ENCODE measurements around the gene KCNJ3.
"Not testable (repeated sequence)": the region's sequence is repeated elsewhere in the genome, so short reads cannot be mapped to it uniquely, and the experiment has no call there.

Gene KCNJ3

DNA sequence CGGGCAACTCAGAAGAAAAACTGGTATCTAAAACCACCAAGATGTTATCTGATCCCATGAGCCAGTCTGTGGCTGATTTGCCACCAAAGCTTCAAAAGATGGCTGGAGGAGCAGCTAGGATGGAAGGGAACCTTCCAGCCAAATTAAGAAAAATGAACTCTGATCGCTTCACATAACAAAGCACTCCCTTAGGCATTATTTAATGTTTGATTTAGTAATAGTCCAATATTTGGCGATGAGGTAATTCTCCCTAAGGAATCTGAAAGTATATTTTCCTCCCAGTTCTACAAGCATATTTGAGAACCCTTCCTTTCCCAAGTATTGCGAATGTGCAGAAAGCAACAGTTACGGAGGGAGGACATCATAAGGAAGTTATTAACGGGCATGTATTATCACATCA lies 156.6 kb downstream of the KCNJ3 start:
- H3K4me3 ChIP-seq (ENCODE audit: severe bottlenecking) = no peak overlapping the region
- H3K27me3 ChIP-seq (ENCODE audit: insufficient read depth, poor library complexity, severe bottlenecking) = no peaks in the 10 kb centered on the region
- no peaks in the 10 kb centered on the region for H3K36me3 ChIP-seq (ENCODE audit: low read depth)
- TF ChIP-seq, protein P1, sequence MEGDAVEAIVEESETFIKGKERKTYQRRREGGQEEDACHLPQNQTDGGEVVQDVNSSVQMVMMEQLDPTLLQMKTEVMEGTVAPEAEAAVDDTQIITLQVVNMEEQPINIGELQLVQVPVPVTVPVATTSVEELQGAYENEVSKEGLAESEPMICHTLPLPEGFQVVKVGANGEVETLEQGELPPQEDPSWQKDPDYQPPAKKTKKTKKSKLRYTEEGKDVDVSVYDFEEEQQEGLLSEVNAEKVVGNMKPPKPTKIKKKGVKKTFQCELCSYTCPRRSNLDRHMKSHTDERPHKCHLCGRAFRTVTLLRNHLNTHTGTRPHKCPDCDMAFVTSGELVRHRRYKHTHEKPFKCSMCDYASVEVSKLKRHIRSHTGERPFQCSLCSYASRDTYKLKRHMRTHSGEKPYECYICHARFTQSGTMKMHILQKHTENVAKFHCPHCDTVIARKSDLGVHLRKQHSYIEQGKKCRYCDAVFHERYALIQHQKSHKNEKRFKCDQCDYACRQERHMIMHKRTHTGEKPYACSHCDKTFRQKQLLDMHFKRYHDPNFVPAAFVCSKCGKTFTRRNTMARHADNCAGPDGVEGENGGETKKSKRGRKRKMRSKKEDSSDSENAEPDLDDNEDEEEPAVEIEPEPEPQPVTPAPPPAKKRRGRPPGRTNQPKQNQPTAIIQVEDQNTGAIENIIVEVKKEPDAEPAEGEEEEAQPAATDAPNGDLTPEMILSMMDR (IDR thresholded peaks at IDR 0.05; ENCODE audit: poor library complexity, severe bottlenecking) = no peak
- H3K4me1 ChIP-seq (ENCODE audit: insufficient read depth, poor library complexity, severe bottlenecking) = no peaks in the 10 kb centered on the region
- H3K27ac ChIP-seq (ENCODE audit: poor library complexity, severe bottlenecking) = no peak overlapping the region
- ATAC-seq (ENCODE audit: low read depth) (no peak), DNase-seq (ENCODE audit: low spot score) (no peak)
- no peaks in the 10 kb centered on the region for H3K9me3 ChIP-seq (ENCODE audit: severe bottlenecking)

DNA sequence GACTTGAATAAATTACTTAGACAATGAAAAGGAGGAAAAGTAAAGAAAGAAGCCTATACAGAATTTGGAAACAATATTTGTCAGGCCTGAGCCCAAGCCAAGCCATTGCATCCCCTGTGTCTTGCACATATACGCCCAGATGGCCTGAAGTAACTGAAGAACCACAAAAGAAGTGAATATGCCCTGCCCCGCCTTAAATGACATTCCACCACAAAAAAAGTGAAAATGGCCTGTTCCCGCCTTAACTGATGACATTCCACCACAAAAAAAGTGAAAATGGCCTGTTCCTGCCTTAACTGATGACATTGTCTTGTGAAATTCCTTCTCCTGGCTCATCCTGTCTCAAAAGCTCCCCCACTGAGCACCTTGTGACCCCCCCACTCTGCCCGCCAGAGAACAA lies 168.7 kb downstream of the KCNJ3 start:
- not testable (repeated sequence) for H3K4me3 ChIP-seq (ENCODE audit: severe bottlenecking); H3K27ac ChIP-seq (ENCODE audit: poor library complexity, severe bottlenecking); H3K4me1 ChIP-seq (ENCODE audit: insufficient read depth, poor library complexity, severe bottlenecking); H3K9me3 ChIP-seq (ENCODE audit: severe bottlenecking); H3K36me3 ChIP-seq (ENCODE audit: low read depth); H3K27me3 ChIP-seq (ENCODE audit: insufficient read depth, poor library complexity, severe bottlenecking); ATAC-seq (ENCODE audit: low read depth); DNase-seq (ENCODE audit: low spot score)

DNA sequence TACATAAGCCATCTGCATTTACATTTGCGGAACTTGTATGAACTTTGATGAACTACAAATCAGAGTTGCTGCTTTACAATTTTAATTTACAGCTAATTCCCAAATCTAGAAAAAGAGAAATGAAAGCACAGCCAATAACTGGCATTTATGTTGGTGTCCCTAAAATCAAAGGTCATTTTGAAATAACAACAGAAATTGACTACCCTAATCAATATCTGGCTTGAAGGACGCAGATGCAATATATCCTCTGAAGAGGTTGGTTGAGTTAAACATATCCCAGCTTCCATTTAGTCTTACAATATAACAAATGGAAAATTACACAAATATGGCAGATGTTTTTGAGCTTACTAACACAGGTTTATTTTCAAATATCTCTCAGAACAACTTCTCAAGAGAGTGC lies 177.5 kb downstream of the KCNJ3 start:
- Histone ChIP-seq H3K27me3 (ENCODE audit: insufficient read depth, poor library complexity, severe bottlenecking) (peaks cover 4% of the 10 kb centered on the region), H3K4me1 (ENCODE audit: insufficient read depth, poor library complexity, severe bottlenecking) (no peaks in the 10 kb centered on the region), H3K4me3 (ENCODE audit: severe bottlenecking) (no peak overlapping the region), H3K27ac (ENCODE audit: poor library complexity, severe bottlenecking) (no peak overlapping the region), H3K36me3 (ENCODE audit: low read depth) (no peaks in the 10 kb centered on the region), H3K9me3 (ENCODE audit: severe bottlenecking) (no peaks in the 10 kb centered on the region)
- TF ChIP-seq, protein P1 (IDR thresholded peaks at IDR 0.05; ENCODE audit: poor library complexity, severe bottlenecking) = no peak
- no peak for ATAC-seq (ENCODE audit: low read depth)
- DNase-seq (ENCODE audit: low spot score) = no peak

DNA sequence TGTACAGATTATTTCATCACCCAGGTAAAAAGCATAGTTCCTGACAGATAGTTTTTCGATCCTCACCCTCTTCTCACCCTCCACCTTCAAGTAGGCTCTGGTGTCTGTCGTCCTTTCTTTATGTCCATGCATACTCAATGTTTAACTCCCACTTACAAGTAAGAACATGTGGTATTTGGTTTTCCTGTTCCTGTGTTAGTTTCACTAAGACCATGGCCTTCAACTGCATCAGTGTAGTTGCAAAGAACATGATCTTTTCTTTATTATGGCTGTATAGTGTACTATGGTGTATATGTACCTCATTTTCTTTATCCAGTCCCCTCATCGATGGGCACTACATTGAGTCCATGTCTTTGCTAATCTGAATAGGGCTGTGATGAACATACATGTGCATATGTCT lies 184.2 kb downstream of the KCNJ3 start:
- no peak for DNase-seq (ENCODE audit: low spot score)
- TF ChIP-seq, protein P1 (IDR thresholded peaks at IDR 0.05; ENCODE audit: poor library complexity, severe bottlenecking) = no peak
- Histone ChIP-seq H3K4me1 (ENCODE audit: insufficient read depth, poor library complexity, severe bottlenecking) (no peaks in the 10 kb centered on the region), H3K4me3 (ENCODE audit: severe bottlenecking) (no peak overlapping the region), H3K27ac (ENCODE audit: poor library complexity, severe bottlenecking) (no peak overlapping the region), H3K36me3 (ENCODE audit: low read depth) (no peaks in the 10 kb centered on the region), H3K27me3 (ENCODE audit: insufficient read depth, poor library complexity, severe bottlenecking) (no peaks in the 10 kb centered on the region), H3K9me3 (ENCODE audit: severe bottlenecking) (no peaks in the 10 kb centered on the region)
- no peak for ATAC-seq (ENCODE audit: low read depth)

DNA sequence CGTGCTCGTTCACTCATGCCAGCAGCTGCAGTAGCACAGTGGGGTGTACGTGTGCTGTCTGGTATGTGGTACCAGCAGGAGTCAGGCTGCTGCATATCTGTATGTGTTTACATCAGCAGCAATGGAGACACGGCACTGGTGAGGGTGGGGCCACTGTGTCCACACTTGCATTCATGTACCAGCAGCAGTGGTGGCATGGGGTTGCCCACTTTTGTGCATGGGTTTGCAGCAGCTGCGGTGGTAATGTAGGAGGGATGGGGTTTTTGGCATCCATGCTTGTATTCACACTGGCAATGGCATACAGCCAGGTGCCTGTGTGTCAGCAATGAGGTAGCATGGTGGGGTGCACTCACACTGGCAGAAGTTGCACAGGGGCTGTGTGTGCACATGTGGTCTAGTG lies 187.8 kb downstream of the KCNJ3 start:
- ATAC-seq (ENCODE audit: low read depth) (no peak), DNase-seq (ENCODE audit: low spot score) (no peak)
- TF ChIP-seq, protein P1 (IDR thresholded peaks at IDR 0.05; ENCODE audit: poor library complexity, severe bottlenecking) = no peak
- Histone ChIP-seq H3K27ac (ENCODE audit: poor library complexity, severe bottlenecking) (no peak overlapping the region), H3K36me3 (ENCODE audit: low read depth) (no peaks in the 10 kb centered on the region), H3K4me1 (ENCODE audit: insufficient read depth, poor library complexity, severe bottlenecking) (no peaks in the 10 kb centered on the region), H3K4me3 (ENCODE audit: severe bottlenecking) (no peak overlapping the region), H3K27me3 (ENCODE audit: insufficient read depth, poor library complexity, severe bottlenecking) (no peaks in the 10 kb centered on the region), H3K9me3 (ENCODE audit: severe bottlenecking) (no peaks in the 10 kb centered on the region)

All from RWPE2 (cell line).